Ishikawa (cell line): ENCODE data around the gene PAFAH2.

Source experiments
- CEBPB ChIP-seq: IDR thresholded peaks from 2 replicates; pipeline ENCODE4 v1.6.1; 2012
- RAD21 ChIP-seq: IDR thresholded peaks from 2 replicates; pipeline ENCODE4 v1.6.1; 2012; ENCODE audit warnings: low read depth
- TAF1 ChIP-seq: IDR thresholded peaks from 2 replicates; pipeline ENCODE4 v1.6.1; 2012; ENCODE audit warnings: low read depth, mild to moderate bottlenecking
- TCF12 ChIP-seq: IDR thresholded peaks from 2 replicates; pipeline ENCODE4 v1.6.1; 2012; ENCODE audit warnings: low read depth
- YY1 ChIP-seq: IDR thresholded peaks from 2 replicates; pipeline ENCODE4 v1.6.1; 2012; ENCODE audit warnings: low read depth
- TF ChIP-seq, protein P1 (sequence below): IDR thresholded peaks from 2 replicates; pipeline ENCODE4 v1.6.1; 2012

DNA sequence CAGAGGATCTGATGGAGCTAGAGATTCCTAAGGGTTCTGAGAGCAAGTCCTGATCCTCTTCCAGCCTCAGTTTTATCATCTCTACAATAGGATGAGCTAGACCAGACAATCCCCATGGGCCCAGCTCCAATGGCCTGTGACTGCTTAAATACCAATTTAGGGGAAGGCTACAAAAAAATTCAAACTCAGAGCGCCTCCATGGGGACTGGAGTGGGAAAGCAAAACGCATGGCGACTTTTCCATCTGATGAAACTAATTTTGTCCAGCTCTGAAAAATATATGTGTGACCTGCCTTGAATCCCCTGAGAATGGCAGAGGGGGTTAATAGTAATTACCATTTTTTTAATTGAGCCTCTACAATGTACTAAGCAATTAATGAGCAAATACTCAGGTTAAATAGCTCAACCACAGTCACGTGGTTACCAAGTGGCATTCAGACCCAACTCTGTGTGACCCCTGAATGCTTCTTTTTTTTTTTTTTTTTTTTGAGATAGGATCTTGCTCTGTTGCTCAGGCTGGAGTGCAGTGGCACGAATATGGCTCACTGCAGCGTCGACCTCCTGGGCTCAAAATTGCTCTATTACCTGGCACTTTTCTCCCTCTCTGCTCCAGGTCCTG is 32.1 kb upstream of the PAFAH2 start:
- TF ChIP-seq CEBPB (no peak), YY1 (no peak), RAD21 (peak; percentile 38), TAF1 (no peak), TCF12 (no peak)
- TF ChIP-seq, protein P1, sequence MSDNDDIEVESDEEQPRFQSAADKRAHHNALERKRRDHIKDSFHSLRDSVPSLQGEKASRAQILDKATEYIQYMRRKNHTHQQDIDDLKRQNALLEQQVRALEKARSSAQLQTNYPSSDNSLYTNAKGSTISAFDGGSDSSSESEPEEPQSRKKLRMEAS: no peak
